Measurements from ENCODE around the gene PAEP.

Gene PAEP

DNA sequence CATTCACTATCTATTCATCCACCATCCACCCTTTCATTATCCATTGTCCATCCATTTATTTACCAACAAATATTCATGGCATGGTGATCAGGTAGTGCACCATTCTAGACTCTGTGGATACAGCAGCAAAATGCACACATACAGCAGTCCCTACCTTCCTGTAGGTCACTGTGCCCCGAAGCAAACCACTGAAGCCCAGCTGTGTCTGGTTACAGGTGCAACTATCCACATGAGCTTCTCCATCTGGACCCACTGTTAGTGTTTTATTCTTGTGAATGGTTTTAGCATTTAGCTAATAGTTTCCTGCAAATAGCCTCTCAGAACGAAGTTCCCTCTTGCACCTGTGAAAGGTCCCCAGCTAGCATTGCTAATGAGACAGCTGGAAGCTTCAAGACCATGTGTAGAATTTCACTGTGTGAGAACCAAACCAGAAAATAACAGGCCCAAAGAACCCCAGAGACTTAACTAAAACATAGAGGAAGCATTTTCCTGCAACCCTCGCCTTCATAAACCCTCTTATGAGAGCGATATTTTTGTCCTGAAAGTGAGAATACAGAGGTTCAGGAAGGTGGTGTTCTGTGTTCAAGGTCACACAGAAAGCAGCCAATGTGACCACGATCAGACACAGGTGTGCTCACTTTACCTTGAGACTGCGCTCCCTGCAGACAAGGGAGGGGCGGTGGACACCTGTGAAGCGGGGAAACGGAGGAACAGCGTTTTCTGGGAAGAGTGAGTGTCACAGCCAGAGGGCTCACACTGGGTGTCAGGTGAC is 18.5 kb downstream of the PAEP start:
- no peak for DNase-seq (ENCODE audit: low read depth)

DNA sequence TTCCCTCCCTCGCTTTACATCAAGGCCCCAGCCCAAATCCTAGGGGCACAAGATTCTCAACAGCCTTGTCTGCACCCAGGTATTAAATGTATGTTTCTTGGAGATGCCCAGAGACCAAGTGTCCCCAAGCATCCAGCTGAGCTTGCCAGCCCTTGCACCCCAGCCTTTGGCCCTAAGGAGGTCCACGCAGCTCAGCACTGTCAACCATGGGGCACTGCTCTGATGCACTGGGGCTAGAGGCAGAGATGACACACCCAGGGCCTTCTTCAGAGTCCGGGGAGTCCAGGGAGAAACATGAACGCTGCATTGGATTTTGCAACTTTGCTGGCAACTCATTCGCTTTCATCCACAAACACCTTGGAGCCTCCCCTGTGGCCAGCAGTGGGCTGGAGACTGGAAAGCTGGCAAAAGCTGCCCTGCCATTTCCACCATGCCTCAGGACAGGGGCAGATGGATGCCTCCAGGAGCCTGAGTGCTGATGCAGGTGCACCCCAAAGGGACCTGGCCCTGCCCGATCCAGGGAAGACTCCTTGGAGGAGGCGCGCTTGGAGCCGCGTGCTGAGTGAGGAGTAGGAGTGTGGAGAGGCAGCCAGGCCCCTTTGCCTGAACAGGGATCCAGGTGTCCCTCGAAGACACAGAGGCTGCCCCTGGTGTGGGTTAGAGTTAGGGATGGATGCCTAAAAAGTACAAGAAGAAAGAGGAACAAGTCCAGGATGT is 19.3 kb downstream of the PAEP start:
- no peak for DNase-seq (ENCODE audit: low read depth)

- no peak for DNase-seq (ENCODE audit: low read depth)
Observed at GRCh38 chr9:135581636-135582426, 20.3 kb downstream of the PAEP start.

- no peak for DNase-seq (ENCODE audit: low read depth)
Observed at GRCh38 chr9:135582541-135582940, 21.0 kb downstream of the PAEP start.

GRCh38 chr9:135582966-135583687 is 21.6 kb downstream of the PAEP start:
- DNase-seq (ENCODE audit: low read depth) = no peak

DNA sequence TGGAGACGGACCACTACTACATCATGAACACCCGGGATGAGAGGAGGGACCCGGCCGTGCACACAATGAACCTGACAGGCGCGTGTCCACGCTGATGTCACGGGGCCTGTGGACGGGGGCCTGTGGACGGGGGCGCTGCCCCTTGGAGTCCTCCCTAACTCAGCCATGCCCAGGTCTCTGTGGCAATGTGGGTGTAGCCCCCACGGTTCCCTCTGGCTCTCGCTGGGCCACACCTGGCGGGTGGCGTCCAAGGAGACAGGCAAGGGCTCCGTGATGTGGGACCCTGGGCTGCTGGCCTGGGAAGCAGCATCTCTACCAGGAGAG is 22.1 kb downstream of the PAEP start:
- no peak for DNase-seq (ENCODE audit: low read depth)

GRCh38 chr9:135584371-135584770 is 22.8 kb downstream of the PAEP start:
- no peak for DNase-seq (ENCODE audit: low read depth)

DNA sequence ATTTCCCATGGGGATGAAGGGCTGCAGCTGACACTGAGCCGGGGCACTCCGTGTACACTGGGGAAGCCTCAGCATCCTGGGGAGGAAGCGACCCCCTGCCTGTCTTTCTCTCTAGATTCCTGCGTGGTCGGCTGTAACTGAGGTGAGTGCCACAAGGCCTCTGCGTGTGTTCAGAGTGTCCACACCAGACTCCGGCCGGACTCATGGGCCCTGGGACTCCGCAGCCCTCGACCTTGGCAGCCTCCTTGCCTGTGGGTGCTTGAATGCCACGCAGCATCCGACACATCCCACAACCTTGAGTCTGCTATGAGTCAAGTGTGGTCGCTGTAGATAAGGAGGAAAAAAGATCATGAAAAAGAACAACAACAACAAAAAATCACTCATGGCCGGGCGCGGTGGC is 23.4 kb downstream of the PAEP start:
- DNase-seq (ENCODE audit: low read depth) = no peak

- DNase-seq (ENCODE audit: low read depth) = no peak
Observed at GRCh38 chr9:135586601-135587109, 25.1 kb downstream of the PAEP start.

GRCh38 chr9:135587658-135588057 is 26.1 kb downstream of the PAEP start:
- DNase-seq (ENCODE audit: low read depth) = no peak

DNA sequence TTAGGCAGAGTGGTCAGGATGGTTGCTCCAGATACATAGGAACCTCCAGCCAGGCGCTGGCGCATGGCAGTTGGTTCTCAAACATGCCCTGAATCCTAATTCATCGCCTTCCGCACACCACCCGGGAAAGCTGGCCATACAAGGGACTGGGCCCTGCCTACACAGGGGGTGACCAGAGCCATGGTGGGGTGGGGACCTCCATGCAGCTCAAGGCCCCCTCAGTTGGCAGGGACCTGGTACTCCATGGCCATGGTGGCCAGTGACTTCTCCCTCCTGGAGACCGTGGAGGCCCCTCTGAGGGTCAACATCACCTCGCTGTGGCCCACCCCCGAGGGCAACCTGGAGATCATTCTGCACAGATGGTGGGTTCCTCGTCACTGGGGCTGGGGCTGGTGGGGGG is 26.8 kb downstream of the PAEP start:
- DNase-seq (ENCODE audit: low read depth) = no peak

DNA sequence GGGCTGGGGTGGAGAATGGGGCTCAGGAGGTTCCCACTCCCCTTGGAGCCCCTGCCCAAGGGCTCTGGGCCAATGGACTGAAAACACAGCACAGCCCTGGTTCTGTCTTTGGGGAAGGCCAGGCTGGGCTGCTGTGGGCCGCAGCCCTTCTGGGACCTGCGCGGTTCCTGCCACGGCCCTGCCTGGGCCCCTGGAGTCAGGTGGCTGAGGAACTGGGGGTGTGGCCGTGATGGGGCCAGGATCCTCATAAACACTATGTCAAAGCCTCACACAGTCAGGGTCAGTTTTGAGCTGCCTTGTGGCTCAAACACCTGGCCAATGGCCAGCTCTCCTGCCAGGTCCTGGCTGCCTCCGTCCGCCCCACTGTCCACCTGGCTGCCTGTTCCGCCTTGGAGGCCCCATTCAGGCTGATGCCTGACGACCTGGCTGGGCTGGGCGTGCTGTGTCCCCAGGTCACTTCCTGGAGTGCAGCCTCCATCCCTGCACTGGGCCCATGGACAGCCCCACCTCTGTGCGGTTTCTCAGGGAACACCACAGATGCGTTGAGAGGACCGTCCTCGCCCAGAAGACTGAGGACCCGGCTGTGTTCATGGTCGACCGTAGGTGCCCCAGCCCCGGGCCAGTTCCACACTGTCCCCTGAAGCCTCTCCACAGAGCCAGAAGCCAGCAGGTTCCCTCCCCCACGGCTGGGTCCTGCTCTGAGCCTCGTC is 27.5 kb downstream of the PAEP start:
- no peak for DNase-seq (ENCODE audit: low read depth)

- DNase-seq (ENCODE audit: low read depth) = no peak
Observed at GRCh38 chr9:135589596-135590485, 28.3 kb downstream of the PAEP start.

GRCh38 chr9:135590486-135591079 is 29.0 kb downstream of the PAEP start:
- no peak for DNase-seq (ENCODE audit: low read depth)

- DNase-seq (ENCODE audit: low read depth) = no peak
Observed at GRCh38 chr9:135591506-135592330, 30.2 kb downstream of the PAEP start.

GRCh38 chr9:135592331-135592590 is 30.7 kb downstream of the PAEP start:
- DNase-seq (ENCODE audit: low read depth) = no peak

DNA sequence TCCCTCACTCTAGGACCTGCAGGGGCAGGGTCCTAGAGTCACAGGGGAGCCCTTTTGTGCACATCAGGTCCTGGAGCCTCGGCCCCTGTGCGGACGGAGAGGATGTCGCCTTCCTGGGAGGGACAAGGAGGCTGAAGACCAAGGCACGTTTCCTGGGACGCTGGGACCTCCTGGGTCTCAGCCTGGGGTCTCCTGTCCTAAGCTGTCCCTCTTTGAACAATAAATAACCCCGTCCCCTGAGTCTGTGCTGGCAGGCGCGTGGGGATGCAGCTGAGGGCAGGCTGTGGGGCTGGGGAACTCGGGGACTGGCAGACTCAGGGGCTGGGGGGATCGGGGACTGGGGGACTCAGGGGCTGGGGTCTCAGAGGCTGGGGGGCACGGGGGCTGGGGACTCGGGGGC is 31.1 kb downstream of the PAEP start:
- DNase-seq (ENCODE audit: low read depth) = no peak

DNA sequence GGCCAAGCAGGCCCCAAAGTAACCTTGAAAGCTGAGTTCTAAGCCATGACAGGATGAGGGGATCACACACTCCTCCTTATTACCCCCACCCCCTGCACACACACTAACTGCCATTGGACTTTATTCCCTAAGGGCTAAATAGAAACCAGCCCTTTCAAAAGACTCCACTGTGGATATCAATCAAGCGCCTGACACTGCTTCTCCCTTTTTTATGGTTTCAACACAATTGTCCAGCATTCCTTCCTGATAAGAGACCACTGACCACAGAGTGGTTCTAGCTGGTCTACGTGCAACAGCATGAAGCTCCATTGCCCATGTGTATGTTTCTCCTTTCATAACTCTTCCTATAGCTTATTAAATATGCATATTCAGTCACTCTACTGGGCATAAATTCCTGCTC is 34.7 kb downstream of the PAEP start:
- no peak for DNase-seq (ENCODE audit: low read depth)

DNA sequence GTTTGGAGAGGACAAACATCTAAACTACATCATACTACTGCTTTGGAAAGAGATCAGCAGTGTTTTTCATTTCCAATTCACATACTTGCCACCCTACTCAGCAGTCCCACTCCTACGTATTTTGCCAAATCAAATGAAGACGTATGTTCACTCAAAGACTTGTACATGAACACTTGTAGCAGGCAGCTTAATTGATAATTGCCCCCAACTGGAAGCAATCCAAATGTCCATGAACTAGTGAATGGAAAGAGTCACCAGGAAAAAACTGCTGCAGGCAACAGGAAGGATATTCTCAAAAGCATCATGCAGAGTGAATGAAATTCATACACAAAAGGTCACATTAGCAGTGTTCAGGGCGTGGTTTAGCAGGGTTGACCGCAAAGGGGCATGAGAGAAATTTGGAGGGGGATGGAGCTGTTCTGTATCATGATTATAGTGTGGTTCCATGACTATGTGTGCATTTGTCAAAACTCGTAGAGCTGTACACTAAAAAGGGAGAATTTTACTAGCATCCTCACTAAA is 38.8 kb downstream of the PAEP start:
- DNase-seq (ENCODE audit: low read depth) = no peak

All from stromal cell of bone marrow (primary cell).